ENCODE results near the gene FBXO46.

DNA sequence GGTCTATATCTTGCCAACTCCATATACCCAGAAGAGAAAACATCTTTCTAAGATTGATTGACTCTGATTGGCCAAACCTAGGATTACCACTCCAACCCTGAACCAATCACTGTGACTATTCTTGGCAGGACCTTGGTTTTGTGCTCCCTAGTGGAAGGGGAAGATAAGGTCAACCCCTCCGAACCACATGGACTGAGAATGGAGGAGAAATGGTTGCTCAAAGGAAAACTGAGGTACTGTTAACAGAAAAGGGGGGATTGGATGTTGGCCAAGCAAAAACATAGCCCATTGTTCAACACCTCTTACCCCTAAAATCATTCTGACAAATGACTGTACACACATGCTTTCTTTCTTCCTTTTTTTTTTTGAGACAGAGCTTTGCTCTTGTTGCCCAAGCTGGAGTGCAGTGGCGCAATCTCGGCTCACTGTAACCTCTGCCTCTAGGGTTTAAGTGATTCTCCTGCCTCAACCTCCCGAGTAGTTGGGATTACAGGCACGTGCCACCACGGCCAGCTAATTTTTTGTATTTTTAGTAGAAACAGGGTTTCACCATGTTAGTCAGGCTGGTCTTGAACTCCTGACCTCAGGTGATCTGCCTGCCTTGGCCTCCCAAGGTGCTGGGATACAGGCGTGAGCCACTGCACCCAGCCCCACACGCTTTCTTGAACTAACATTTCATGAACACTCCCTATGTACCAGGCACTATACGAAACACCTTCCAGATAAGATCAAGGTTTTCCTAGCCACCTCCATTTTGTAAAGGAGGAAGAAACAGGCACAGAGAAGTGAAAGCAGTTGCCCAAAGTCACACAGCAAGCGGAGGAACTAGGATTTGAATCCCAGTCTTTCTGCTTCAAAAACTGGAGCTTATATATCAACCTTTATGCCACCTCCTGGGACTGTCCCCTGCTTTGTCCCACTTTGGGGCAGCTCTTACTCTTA, 9.1 kb upstream of the FBXO46 start:
- TF ChIP-seq, protein P1, sequence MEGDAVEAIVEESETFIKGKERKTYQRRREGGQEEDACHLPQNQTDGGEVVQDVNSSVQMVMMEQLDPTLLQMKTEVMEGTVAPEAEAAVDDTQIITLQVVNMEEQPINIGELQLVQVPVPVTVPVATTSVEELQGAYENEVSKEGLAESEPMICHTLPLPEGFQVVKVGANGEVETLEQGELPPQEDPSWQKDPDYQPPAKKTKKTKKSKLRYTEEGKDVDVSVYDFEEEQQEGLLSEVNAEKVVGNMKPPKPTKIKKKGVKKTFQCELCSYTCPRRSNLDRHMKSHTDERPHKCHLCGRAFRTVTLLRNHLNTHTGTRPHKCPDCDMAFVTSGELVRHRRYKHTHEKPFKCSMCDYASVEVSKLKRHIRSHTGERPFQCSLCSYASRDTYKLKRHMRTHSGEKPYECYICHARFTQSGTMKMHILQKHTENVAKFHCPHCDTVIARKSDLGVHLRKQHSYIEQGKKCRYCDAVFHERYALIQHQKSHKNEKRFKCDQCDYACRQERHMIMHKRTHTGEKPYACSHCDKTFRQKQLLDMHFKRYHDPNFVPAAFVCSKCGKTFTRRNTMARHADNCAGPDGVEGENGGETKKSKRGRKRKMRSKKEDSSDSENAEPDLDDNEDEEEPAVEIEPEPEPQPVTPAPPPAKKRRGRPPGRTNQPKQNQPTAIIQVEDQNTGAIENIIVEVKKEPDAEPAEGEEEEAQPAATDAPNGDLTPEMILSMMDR (IDR thresholded peaks at IDR 0.05; ENCODE audit: low read depth, low read length, missing input control) = no peak
- TF ChIP-seq RXRA (IDR thresholded peaks at IDR 0.05) (no peak), RAD21 (IDR thresholded peaks at IDR 0.05) (no peak), NR2F2 (IDR thresholded peaks at IDR 0.05) (no peak), JUND (IDR thresholded peaks at IDR 0.05) (no peak), GABPA (IDR thresholded peaks at IDR 0.05 in 1 of 2, conservative IDR thresholded peaks at IDR 0.05 in 1 of 2) (no peak), SP1 (IDR thresholded peaks at IDR 0.05) (no peak), TAF1 (conservative IDR thresholded peaks at IDR 0.05) (no peak), EGR1 (IDR thresholded peaks at IDR 0.05; ENCODE audit: low read depth in 2 of 2) (no peak)
- TF ChIP-seq, protein P2, sequence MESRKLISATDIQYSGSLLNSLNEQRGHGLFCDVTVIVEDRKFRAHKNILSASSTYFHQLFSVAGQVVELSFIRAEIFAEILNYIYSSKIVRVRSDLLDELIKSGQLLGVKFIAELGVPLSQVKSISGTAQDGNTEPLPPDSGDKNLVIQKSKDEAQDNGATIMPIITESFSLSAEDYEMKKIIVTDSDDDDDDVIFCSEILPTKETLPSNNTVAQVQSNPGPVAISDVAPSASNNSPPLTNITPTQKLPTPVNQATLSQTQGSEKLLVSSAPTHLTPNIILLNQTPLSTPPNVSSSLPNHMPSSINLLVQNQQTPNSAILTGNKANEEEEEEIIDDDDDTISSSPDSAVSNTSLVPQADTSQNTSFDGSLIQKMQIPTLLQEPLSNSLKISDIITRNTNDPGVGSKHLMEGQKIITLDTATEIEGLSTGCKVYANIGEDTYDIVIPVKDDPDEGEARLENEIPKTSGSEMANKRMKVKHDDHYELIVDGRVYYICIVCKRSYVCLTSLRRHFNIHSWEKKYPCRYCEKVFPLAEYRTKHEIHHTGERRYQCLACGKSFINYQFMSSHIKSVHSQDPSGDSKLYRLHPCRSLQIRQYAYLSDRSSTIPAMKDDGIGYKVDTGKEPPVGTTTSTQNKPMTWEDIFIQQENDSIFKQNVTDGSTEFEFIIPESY (IDR thresholded peaks at IDR 0.05) = no peak
- TF ChIP-seq, protein P3, sequence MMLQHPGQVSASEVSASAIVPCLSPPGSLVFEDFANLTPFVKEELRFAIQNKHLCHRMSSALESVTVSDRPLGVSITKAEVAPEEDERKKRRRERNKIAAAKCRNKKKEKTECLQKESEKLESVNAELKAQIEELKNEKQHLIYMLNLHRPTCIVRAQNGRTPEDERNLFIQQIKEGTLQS (IDR thresholded peaks at IDR 0.05) = no peak
- TF ChIP-seq, protein P4, sequence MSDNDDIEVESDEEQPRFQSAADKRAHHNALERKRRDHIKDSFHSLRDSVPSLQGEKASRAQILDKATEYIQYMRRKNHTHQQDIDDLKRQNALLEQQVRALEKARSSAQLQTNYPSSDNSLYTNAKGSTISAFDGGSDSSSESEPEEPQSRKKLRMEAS (IDR thresholded peaks at IDR 0.05) = no peak
- TF ChIP-seq, protein P5, sequence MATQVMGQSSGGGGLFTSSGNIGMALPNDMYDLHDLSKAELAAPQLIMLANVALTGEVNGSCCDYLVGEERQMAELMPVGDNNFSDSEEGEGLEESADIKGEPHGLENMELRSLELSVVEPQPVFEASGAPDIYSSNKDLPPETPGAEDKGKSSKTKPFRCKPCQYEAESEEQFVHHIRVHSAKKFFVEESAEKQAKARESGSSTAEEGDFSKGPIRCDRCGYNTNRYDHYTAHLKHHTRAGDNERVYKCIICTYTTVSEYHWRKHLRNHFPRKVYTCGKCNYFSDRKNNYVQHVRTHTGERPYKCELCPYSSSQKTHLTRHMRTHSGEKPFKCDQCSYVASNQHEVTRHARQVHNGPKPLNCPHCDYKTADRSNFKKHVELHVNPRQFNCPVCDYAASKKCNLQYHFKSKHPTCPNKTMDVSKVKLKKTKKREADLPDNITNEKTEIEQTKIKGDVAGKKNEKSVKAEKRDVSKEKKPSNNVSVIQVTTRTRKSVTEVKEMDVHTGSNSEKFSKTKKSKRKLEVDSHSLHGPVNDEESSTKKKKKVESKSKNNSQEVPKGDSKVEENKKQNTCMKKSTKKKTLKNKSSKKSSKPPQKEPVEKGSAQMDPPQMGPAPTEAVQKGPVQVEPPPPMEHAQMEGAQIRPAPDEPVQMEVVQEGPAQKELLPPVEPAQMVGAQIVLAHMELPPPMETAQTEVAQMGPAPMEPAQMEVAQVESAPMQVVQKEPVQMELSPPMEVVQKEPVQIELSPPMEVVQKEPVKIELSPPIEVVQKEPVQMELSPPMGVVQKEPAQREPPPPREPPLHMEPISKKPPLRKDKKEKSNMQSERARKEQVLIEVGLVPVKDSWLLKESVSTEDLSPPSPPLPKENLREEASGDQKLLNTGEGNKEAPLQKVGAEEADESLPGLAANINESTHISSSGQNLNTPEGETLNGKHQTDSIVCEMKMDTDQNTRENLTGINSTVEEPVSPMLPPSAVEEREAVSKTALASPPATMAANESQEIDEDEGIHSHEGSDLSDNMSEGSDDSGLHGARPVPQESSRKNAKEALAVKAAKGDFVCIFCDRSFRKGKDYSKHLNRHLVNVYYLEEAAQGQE (IDR thresholded peaks at IDR 0.05) = no peak

Measured in liver (tissue), 3 donors.